CD14-positive monocyte (primary cell): ENCODE results near the gene SNPH. TPM values are rescaled to one million over a fixed set of nuclear protein-coding genes. Genes with fewer than 3 reads are reported as not detected.

Source experiments
- DNase-seq, 3 donors: peaks; one replicate each; pipeline ENCODE4 v3.0.0-alpha.2; 2011 to 2022
- H2AFZ ChIP-seq: 2 replicates; pipeline ENCODE4 v1.6.0; 2012; ENCODE audit warnings: mild to moderate bottlenecking, low read depth, low read length, inconsistent platforms; ENCODE audit not compliant: insufficient read depth, poor library complexity, severe bottlenecking
- H3K27ac ChIP-seq, 2 donors: 1 replicate in 1 of 2; 2 replicates in 1 of 2; pipeline ENCODE4 v1.5.1; 2012 to 2013; ENCODE audit warnings: low read length in 2 of 2, control low read depth in 1 of 2, inconsistent platforms in 1 of 2, low read depth in 1 of 2, mild to moderate bottlenecking in 1 of 2
- H3K27me3 ChIP-seq, 2 donors: one replicate each; pipeline versions ENCODE4 v1.6.0 to v1.6.1; 2011 to 2013; ENCODE audit warnings: low read length in 2 of 2; ENCODE audit not compliant: control insufficient read depth in 2 of 2, insufficient read depth in 2 of 2
- H3K36me3 ChIP-seq, 2 donors: replicated peaks in 1 of 2; 1 replicate in 1 of 2; 2 replicates in 1 of 2; pipeline versions ENCODE4 v1.5.1 to v1.6.1; 2012 to 2013; ENCODE audit warnings: low read length in 2 of 2, control low read depth in 1 of 2, inconsistent platforms in 1 of 2, mild to moderate bottlenecking in 1 of 2; ENCODE audit not compliant: insufficient read depth in 2 of 2, control insufficient read depth in 1 of 2
- H3K4me1 ChIP-seq, 2 donors: 1 replicate in 1 of 2; 2 replicates in 1 of 2; pipeline versions ENCODE4 v1.5.1 to v1.6.1; 2012 to 2013; ENCODE audit warnings: low read length in 2 of 2, control low read depth in 1 of 2, inconsistent platforms in 1 of 2, mild to moderate bottlenecking in 1 of 2, moderate library complexity in 1 of 2; ENCODE audit not compliant: insufficient read depth in 2 of 2, control insufficient read depth in 1 of 2
- H3K4me2 ChIP-seq: replicated peaks from 2 replicates; pipeline ENCODE3; 2012; ENCODE audit warnings: low read length, moderate library complexity, mild to moderate bottlenecking; ENCODE audit not compliant: poor library complexity, severe bottlenecking; ENCODE audit errors: extremely low read depth
- H3K4me3 ChIP-seq, 3 experiments: fragments of 200-600 bp in 1 of 3; sonication (generic) in 1 of 3; replicated peaks in 1 of 3; 1 replicate in 2 of 3; 2 replicates in 1 of 3; pipeline ENCODE4 v1.5.1; 2011 to 2013; ENCODE audit warnings: low read length in 3 of 3, mild to moderate bottlenecking in 3 of 3, control low read depth in 2 of 3, low read depth in 2 of 3, inconsistent platforms in 1 of 3, moderate library complexity in 1 of 3
- H3K79me2 ChIP-seq: 2 replicates; pipeline ENCODE4 v1.6.0; 2012; ENCODE audit warnings: mild to moderate bottlenecking, control low read depth, inconsistent platforms, low read length, moderate library complexity; ENCODE audit not compliant: insufficient read depth
- H3K9ac ChIP-seq: 2 replicates; pipeline ENCODE4 v1.6.0; 2017; ENCODE audit warnings: low read length, mild to moderate bottlenecking; ENCODE audit not compliant: insufficient read depth, poor library complexity, severe bottlenecking
- H3K9me3 ChIP-seq, 2 donors: replicated peaks in 1 of 2; 1 replicate in 1 of 2; 2 replicates in 1 of 2; pipeline versions ENCODE4 v1.5.1 to v1.6.1; 2012 to 2013; ENCODE audit warnings: low read length in 2 of 2, control low read depth in 1 of 2; ENCODE audit not compliant: control insufficient read depth in 1 of 2, insufficient read depth in 1 of 2
- H4K20me1 ChIP-seq: 2 replicates; pipeline ENCODE4 v1.6.0; 2012; ENCODE audit warnings: mild to moderate bottlenecking, low read length, control low read depth, moderate library complexity; ENCODE audit not compliant: insufficient read depth
- H3K27ac Mint-ChIP-seq, 7 donors: one replicate each; pipeline ENCODE4 v1.8.0; 2020; ENCODE audit warnings: mild to moderate bottlenecking in 7 of 7, mixed read lengths in 7 of 7, moderate library complexity in 6 of 7, inconsistent platforms in 2 of 7
- H3K27me3 Mint-ChIP-seq, 3 donors: one replicate each; pipeline ENCODE4 v1.8.0; 2021 to 2022; ENCODE audit warnings: low read depth in 3 of 3, mild to moderate bottlenecking in 3 of 3, mixed read lengths in 3 of 3, moderate library complexity in 3 of 3, inconsistent platforms in 1 of 3
- H3K36me3 Mint-ChIP-seq, 2 donors: one replicate each; pipeline ENCODE4 v1.8.0; 2020; ENCODE audit warnings: mixed read lengths in 2 of 2, inconsistent platforms in 1 of 2, mild to moderate bottlenecking in 1 of 2
- H3K4me1 Mint-ChIP-seq: one replicate; pipeline ENCODE4 v1.8.0; 2020; ENCODE audit warnings: mild to moderate bottlenecking, mixed read lengths
- H3K4me3 Mint-ChIP-seq, 2 donors: one replicate each; pipeline ENCODE4 v1.8.0; 2020; ENCODE audit warnings: mild to moderate bottlenecking in 2 of 2, mixed read lengths in 2 of 2, moderate library complexity in 1 of 2
- H3K9me3 Mint-ChIP-seq, 7 donors: one replicate each; pipeline ENCODE4 v1.8.0; 2020 to 2022; ENCODE audit warnings: mixed read lengths in 7 of 7, mild to moderate bottlenecking in 6 of 7, moderate library complexity in 6 of 7, inconsistent platforms in 2 of 7
- WGBS: methylation state at CpG from one replicate; pipeline ENCODE4 v1.1.5; 2013; ENCODE audit warnings: missing lambda C conversion rate; ENCODE audit not compliant: insufficient coverage; 5-methylcytosine and 5-hydroxymethylcytosine counted together
- intact Hi-C, 2 donors: fragments of 100-400 bp; cut with micrococcal nuclease; formaldehyde crosslinking; loops; one replicate each; pipeline versions ENCODE4 v1.15.0 to v1.15.1; 2023
- polyA plus RNA-seq, 3 donors: library from polyadenylated mRNA; depleted of rRNA in 1 of 3; unstranded in 2 of 3; stranded (reverse) in 1 of 3; fragments of 300-500 nt in 2 of 3; fragments of >200 nt in 1 of 3; fragmentation: Illumina TruSeq in 2 of 3; gene quantifications; 1 replicate in 2 of 3; 2 replicates in 1 of 3; pipeline ENCODE4 v1.2.3, GENCODE V29; 2012 to 2021
- TF ChIP-seq, protein P1 (sequence below): fragments of 200-600 bp; IDR thresholded peaks from one replicate; pipeline ENCODE4 v1.8.0; 2022; ENCODE audit warnings: antibody characterized with exemption, mild to moderate bottlenecking

SNPH gene
- polyA plus RNA-seq, 3 donors = 0.07 to 0.10 TPM; not detected in 1

GRCh38 chr20:1264727-1265126 is 1.4 kb upstream of the SNPH start:
- Histone ChIP-seq H2AFZ (no peak overlapping the region), H3K36me3 (no peaks in the 10 kb centered on the region), H3K4me3 (no peak overlapping the region), H3K79me2 (no peaks in the 10 kb centered on the region), H3K9me3 (peaks cover 4 to 8% of the 10 kb centered on the region in 2 donors), H3K4me2 (no peak overlapping the region), H3K27me3 (peaks cover 25 to 54% of the 10 kb centered on the region in 2 donors), H4K20me1 (no peaks in the 10 kb centered on the region), H3K9ac (no peak overlapping the region), H3K4me1 (peaks cover 6 to 12% of the 10 kb centered on the region in 2 donors), H3K27ac (no peak overlapping the region)
- Mint-ChIP-seq H3K27ac (no peak overlapping the region), H3K27me3 (peaks cover 31 to 55% (median 42%) of the 10 kb centered on the region in 3 donors), H3K9me3 (peaks cover 0 to 25% (median 12%) of the 10 kb centered on the region in 7 donors), H3K36me3 (peaks cover 0 to 9% of the 10 kb centered on the region in 2 donors), H3K4me1 (peaks cover 10% of the 10 kb centered on the region), H3K4me3 (peak overlapping the region in 1 of 2 donors; percentile 69)
- TF ChIP-seq, protein P1, sequence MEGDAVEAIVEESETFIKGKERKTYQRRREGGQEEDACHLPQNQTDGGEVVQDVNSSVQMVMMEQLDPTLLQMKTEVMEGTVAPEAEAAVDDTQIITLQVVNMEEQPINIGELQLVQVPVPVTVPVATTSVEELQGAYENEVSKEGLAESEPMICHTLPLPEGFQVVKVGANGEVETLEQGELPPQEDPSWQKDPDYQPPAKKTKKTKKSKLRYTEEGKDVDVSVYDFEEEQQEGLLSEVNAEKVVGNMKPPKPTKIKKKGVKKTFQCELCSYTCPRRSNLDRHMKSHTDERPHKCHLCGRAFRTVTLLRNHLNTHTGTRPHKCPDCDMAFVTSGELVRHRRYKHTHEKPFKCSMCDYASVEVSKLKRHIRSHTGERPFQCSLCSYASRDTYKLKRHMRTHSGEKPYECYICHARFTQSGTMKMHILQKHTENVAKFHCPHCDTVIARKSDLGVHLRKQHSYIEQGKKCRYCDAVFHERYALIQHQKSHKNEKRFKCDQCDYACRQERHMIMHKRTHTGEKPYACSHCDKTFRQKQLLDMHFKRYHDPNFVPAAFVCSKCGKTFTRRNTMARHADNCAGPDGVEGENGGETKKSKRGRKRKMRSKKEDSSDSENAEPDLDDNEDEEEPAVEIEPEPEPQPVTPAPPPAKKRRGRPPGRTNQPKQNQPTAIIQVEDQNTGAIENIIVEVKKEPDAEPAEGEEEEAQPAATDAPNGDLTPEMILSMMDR = no peak
- intact Hi-C loops = no loop called here
- no peak for DNase-seq
- WGBS = 100% methylated on average over 2 of the region's 2 CpGs

DNA sequence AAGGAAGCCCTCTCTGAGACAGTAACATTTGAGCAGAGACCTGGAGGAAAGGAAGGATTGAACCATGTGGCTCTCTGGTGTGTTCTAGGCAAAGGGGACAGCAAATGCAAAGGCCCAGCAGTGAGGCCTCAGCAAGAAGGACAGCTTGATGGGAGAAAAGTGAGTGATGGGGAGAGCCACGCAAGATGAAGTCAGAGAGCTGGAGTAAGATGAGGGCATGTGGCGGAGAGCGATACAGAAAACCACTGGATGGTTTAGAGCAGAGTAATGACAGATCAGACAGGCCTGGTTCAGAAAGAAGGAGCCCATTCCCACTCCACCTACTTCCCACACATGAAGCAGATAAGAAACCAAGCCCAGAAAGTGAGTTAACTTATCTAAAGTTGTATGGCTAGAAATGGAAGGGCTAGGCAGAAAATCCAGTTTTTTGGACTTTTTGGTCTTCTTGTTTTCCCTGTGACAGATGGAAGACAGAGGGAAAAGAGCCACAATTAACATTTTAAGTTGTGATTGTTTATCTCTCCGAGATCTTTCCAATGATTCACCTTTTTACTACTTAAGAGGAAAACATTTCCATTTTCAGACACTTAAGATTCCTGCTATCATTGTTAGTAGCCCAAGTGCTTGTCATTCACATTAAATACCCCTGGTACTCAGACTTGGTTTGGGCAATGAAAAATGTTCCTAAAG is 723 bp upstream of the SNPH start:
- intact Hi-C loops = no loop called here
- no peak for DNase-seq
- Histone ChIP-seq H3K4me3 (no peak overlapping the region), H3K79me2 (no peaks in the 10 kb centered on the region), H3K9ac (no peak overlapping the region), H3K36me3 (no peaks in the 10 kb centered on the region), H3K27ac (no peak overlapping the region), H3K4me2 (peak overlapping the region; percentile 81), H3K27me3 (peaks cover 25 to 54% of the 10 kb centered on the region in 2 donors), H2AFZ (peak overlapping the region; percentile 76), H3K4me1 (peaks cover 6 to 12% of the 10 kb centered on the region in 2 donors), H3K9me3 (peaks cover 4 to 8% of the 10 kb centered on the region in 2 donors), H4K20me1 (no peaks in the 10 kb centered on the region)
- H3K36me3 Mint-ChIP-seq = peaks cover 0 to 9% of the 10 kb centered on the region in 2 donors
- peaks cover 0 to 25% (median 12%) of the 10 kb centered on the region in 7 donors for H3K9me3 Mint-ChIP-seq
- no CpG with 5 or more reads among the region's 4 CpGs for WGBS
- TF ChIP-seq, protein P1 = no peak
- H3K4me3 Mint-ChIP-seq = peak overlapping the region in 1 of 2 donors; percentile 82
- no peak overlapping the region for H3K27ac Mint-ChIP-seq
- H3K4me1 Mint-ChIP-seq = peaks cover 10% of the 10 kb centered on the region
- peaks cover 31 to 55% (median 42%) of the 10 kb centered on the region in 3 donors for H3K27me3 Mint-ChIP-seq
